Measurements from ENCODE around the gene PRPH.

Gene PRPH

DNA sequence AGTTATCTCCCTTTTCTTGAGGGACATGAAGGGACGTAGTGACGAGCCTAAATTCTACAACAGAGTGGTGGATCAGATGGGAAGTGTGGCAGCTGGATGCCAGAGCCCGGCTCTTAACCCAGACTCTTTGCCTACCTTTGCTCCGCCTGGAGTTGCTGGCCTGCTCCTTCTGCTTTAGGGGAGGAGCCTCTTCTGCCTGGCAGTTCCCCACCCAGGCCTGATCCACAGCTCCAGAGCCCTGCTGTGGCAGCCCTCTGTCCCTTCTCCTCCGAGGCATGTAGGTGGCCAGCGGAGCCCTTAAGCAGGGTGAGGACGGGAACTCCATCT lies 2.3 kb upstream of the PRPH start:
- TF ChIP-seq, protein P1, sequence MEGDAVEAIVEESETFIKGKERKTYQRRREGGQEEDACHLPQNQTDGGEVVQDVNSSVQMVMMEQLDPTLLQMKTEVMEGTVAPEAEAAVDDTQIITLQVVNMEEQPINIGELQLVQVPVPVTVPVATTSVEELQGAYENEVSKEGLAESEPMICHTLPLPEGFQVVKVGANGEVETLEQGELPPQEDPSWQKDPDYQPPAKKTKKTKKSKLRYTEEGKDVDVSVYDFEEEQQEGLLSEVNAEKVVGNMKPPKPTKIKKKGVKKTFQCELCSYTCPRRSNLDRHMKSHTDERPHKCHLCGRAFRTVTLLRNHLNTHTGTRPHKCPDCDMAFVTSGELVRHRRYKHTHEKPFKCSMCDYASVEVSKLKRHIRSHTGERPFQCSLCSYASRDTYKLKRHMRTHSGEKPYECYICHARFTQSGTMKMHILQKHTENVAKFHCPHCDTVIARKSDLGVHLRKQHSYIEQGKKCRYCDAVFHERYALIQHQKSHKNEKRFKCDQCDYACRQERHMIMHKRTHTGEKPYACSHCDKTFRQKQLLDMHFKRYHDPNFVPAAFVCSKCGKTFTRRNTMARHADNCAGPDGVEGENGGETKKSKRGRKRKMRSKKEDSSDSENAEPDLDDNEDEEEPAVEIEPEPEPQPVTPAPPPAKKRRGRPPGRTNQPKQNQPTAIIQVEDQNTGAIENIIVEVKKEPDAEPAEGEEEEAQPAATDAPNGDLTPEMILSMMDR (IDR thresholded peaks at IDR 0.05; ENCODE audit: insufficient read depth, missing control alignments), result no peak

DNA sequence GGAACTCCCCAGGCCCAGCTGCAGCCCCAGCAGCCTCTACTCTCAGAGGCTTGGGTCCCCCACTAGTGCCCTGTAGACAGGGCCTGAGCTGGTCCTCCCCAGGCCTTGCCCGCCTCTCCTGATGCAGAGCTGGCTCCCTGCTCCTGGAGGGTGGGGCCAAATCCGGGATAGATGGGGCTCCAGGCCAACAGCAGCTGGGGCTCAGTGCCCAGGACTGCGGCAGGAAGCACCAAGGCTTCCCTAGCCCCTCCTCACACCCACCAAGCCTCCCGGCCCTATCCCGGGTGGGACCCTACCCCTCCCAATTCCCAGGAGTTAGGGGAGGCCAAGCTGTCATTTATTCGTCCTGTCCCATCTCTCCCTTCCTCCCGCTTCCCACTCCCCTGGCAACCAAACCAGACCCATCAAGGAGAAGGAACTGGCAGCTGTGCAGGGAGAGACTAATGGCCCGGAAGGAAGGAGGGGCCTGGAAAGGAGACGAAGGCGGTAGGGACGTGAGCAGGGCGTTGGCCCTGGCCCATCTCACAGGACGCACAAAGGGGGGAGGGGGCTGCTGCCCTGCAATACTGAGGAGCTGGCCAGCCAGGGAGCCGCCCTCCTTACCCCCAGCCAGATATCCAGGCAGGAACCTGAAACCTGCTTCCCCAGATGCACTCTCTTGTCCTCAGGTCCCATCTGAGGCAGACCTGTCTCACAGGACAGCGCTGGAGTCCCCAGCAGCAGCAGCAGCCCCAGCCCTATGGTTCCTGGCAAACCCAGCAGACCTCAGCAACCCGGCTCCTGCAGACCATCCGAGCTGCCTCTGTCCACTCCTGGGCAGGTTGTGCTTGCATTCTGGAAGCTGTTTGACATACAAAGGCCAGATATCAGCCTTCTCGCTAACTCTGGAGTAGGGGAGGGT lies 1.6 kb upstream of the PRPH start:
- TF ChIP-seq, protein P1 (IDR thresholded peaks at IDR 0.05; ENCODE audit: insufficient read depth, missing control alignments), result no peak
- DNase-seq (ENCODE audit: insufficient read length, low spot score) (no peak), FAIRE-seq (no peak)

More for the DNA sequence above, 2.3 kb upstream of the PRPH start:
- no peak for DNase-seq (ENCODE audit: insufficient read length, low spot score)
- FAIRE-seq, result no peak

DNA sequence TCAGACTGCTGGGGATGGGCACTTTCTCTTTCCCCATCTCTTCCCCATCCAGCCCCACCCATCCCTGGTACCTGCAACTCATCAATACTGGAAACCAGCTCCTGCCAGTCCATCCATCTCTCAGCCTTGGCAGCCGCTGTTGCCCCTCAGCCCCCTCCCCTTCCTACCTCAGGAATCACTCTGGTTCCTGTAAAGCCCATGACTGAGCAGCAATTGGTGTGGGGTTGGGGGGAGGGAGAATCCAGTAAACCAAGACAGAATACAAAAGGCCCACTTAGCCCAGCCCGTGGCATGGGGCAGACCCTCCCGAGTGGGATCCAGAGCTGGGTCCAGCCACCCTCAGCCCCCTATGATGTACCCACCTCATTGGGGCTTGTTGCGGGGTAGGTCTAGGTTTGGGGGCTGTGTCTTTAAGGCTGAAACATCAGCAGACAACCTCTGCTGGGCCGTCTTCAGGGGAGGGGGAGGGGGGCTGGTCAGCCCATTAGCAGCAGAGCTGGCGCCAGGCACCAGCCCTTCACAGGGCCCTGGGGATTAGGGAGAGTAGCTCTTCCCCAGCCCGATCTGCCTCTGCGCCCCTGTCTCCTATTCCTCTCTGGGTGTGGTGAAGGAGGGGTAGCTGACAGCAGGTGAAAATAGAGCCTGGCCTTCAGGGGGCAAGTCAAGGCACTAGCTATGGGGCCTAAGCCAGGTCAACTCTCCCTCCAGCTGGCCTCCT lies 702 bp upstream of the PRPH start:
- DNase-seq (ENCODE audit: insufficient read length, low spot score) (no peak), FAIRE-seq (no peak)
- TF ChIP-seq, protein P1 (IDR thresholded peaks at IDR 0.05; ENCODE audit: insufficient read depth, missing control alignments), result no peak

DNA sequence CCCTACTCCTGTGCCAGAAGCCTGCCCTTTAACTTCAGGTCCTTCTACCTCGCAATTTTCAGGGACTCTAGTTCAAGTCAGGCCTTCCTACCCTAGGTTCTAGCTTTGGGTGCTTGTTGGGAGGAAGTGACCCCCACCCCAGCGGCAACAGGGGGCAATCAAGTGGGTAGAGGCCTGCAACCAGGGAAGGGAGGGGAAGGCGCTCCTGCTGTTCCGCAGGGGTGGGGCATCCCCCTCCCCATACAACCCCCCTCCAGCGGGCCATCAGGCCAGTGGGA lies 204 bp upstream of the PRPH start:
- DNase-seq (ENCODE audit: insufficient read length, low spot score) (no peak), FAIRE-seq (no peak)
- TF ChIP-seq, protein P1 (IDR thresholded peaks at IDR 0.05; ENCODE audit: insufficient read depth, missing control alignments), result no peak

DNA sequence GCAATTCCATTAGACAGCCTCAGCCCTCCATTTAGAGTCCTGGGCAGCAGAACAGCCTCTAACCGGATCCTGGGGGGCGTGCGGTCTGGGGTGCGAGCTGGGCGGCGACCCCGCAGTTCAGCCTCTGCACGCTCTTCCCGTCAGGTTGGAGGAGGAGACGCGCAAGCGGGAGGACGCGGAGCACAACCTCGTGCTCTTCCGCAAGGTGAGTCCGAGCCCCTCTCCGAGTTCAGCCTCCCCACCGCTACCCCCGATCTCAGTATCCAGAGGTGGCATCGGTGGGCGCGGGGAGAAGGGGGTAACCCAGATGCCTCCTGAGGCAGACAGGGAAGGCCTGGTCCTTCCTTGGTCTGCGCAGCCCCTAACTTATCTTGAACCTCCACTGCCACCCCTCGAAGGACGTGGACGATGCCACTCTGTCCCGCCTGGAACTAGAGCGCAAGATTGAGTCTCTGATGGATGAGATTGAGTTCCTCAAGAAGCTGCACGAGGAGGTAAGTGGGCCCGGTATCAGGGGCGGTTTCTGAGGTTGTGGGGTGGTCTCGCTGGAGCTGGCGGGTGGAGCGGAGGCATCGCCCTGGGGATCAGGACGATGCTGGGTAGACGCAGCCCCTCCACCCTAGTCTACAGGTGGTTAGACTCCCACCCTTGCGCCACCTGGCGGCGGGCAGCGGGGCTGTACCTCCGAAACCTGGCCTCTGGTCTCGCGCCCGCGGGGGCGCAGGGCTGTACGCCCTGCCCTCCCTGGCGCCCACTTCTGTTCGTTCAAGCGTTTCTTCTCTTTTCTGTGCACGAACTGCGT lies 1.3 kb downstream of the PRPH start:
- TF ChIP-seq, protein P1 (IDR thresholded peaks at IDR 0.05; ENCODE audit: insufficient read depth, missing control alignments), result peak; percentile 64
- DNase-seq (ENCODE audit: insufficient read length, low spot score) (peak; percentile 82), FAIRE-seq (no peak)

DNA sequence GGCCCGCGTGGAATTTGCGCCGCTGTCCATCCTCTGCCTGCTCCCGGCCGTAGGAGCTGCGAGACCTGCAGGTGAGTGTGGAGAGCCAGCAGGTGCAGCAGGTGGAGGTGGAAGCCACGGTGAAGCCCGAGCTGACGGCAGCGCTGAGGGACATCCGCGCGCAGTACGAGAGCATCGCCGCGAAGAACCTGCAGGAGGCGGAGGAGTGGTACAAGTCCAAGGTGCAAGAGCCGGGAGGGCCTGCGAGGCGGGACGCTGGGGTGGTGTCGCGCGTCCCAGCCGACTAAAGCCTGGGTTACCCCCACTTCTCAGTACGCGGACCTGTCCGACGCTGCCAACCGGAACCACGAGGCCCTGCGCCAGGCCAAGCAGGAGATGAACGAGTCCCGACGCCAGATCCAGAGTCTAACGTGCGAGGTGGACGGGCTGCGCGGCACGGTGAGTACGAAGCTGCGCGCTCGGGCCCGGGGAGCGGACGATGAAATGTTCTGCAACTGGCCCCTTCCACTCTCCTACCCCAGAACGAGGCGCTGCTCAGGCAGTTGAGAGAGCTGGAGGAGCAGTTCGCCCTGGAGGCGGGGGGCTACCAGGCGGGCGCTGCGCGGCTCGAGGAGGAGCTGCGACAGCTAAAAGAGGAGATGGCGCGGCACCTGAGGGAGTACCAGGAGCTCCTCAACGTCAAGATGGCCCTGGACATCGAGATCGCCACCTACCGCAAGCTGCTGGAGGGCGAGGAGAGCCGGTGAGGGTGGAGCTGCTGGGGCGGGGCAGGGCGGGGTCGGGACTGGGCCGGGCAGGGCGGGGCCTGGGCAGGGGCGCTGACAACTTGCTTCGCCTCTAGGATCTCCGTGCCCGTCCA lies 2.1 kb downstream of the PRPH start:
- FAIRE-seq (no peak), DNase-seq (ENCODE audit: insufficient read length, low spot score) (peak; percentile 74)
- TF ChIP-seq, protein P1 (IDR thresholded peaks at IDR 0.05; ENCODE audit: insufficient read depth, missing control alignments), result no peak

All from D721Med (cell line).